Measurements from ENCODE around the gene PSMB10.

PSMB10 gene

GRCh38 chr16:67949645-67950044 lies 13.0 kb upstream of the PSMB10 start:
- H3K27me3 ChIP-seq (ENCODE audit: control insufficient read depth in 5 of 5, insufficient read depth in 4 of 5, low read length in 5 of 5): no peaks in the 10 kb centered on the region
- H3K27ac ChIP-seq (ENCODE audit: low read depth, low read length): no peak overlapping the region
- H3K36me3 ChIP-seq (ENCODE audit: control insufficient read depth in 5 of 5, insufficient read depth in 5 of 5, low read length in 5 of 5): peaks cover 0 to 97% (median 95%) of the 10 kb centered on the region in 5 donors
- peaks cover 10 to 29% (median 28%) of the 10 kb centered on the region in 5 donors for H3K4me1 ChIP-seq (ENCODE audit: control insufficient read depth in 5 of 5, insufficient read depth in 5 of 5, low read length in 5 of 5)
- no peaks in the 10 kb centered on the region for H3K9me3 ChIP-seq (ENCODE audit: control insufficient read depth in 5 of 5, low read length in 5 of 5)
- H3K4me3 ChIP-seq (ENCODE audit: low read depth in 1 of 5, low read length in 5 of 5): no peak overlapping the region
- no peak overlapping the region for H3K9ac ChIP-seq (ENCODE audit: low read length in 5 of 5)

GRCh38 chr16:67948015-67948414 lies 11.4 kb upstream of the PSMB10 start:
- Histone ChIP-seq H3K4me1 (ENCODE audit: control insufficient read depth in 5 of 5, insufficient read depth in 5 of 5, low read length in 5 of 5) (peaks cover 12 to 45% (median 43%) of the 10 kb centered on the region in 5 donors), H3K9ac (ENCODE audit: low read length in 5 of 5) (no peak overlapping the region), H3K36me3 (ENCODE audit: control insufficient read depth in 5 of 5, insufficient read depth in 5 of 5, low read length in 5 of 5) (peaks cover 0 to 98% (median 91%) of the 10 kb centered on the region in 5 donors), H3K9me3 (ENCODE audit: control insufficient read depth in 5 of 5, low read length in 5 of 5) (no peaks in the 10 kb centered on the region), H3K27ac (ENCODE audit: low read depth, low read length) (no peak overlapping the region), H3K27me3 (ENCODE audit: control insufficient read depth in 5 of 5, insufficient read depth in 4 of 5, low read length in 5 of 5) (no peaks in the 10 kb centered on the region), H3K4me3 (ENCODE audit: low read depth in 1 of 5, low read length in 5 of 5) (no peak overlapping the region)

- H3K27ac ChIP-seq (ENCODE audit: low read depth, low read length): peak overlapping the region; percentile 16
- no peak overlapping the region for H3K4me3 ChIP-seq (ENCODE audit: low read depth in 1 of 5, low read length in 5 of 5)
- H3K36me3 ChIP-seq (ENCODE audit: control insufficient read depth in 5 of 5, insufficient read depth in 5 of 5, low read length in 5 of 5): peaks cover 0 to 100% (median 96%) of the 10 kb centered on the region in 5 donors
- peaks cover 12 to 48% (median 44%) of the 10 kb centered on the region in 5 donors for H3K4me1 ChIP-seq (ENCODE audit: control insufficient read depth in 5 of 5, insufficient read depth in 5 of 5, low read length in 5 of 5)
- H3K9me3 ChIP-seq (ENCODE audit: control insufficient read depth in 5 of 5, low read length in 5 of 5): no peaks in the 10 kb centered on the region
- no peaks in the 10 kb centered on the region for H3K27me3 ChIP-seq (ENCODE audit: control insufficient read depth in 5 of 5, insufficient read depth in 4 of 5, low read length in 5 of 5)
- no peak overlapping the region for H3K9ac ChIP-seq (ENCODE audit: low read length in 5 of 5)
Observed at GRCh38 chr16:67946966-67947558, 10.4 kb upstream of the PSMB10 start.

GRCh38 chr16:67946128-67946569 lies 9.5 kb upstream of the PSMB10 start:
- Histone ChIP-seq H3K27me3 (ENCODE audit: control insufficient read depth in 5 of 5, insufficient read depth in 4 of 5, low read length in 5 of 5) (no peaks in the 10 kb centered on the region), H3K27ac (ENCODE audit: low read depth, low read length) (peak overlapping the region; percentile 16), H3K4me1 (ENCODE audit: control insufficient read depth in 5 of 5, insufficient read depth in 5 of 5, low read length in 5 of 5) (peaks cover 7 to 39% (median 38%) of the 10 kb centered on the region in 5 donors), H3K4me3 (ENCODE audit: low read depth in 1 of 5, low read length in 5 of 5) (no peak overlapping the region), H3K36me3 (ENCODE audit: control insufficient read depth in 5 of 5, insufficient read depth in 5 of 5, low read length in 5 of 5) (peaks cover 0 to 99% (median 95%) of the 10 kb centered on the region in 5 donors), H3K9ac (ENCODE audit: low read length in 5 of 5) (no peak overlapping the region), H3K9me3 (ENCODE audit: control insufficient read depth in 5 of 5, low read length in 5 of 5) (no peaks in the 10 kb centered on the region)

- Histone ChIP-seq H3K9ac (ENCODE audit: low read length in 5 of 5) (peak overlapping the region in 1 of 5 donors; percentile 30), H3K4me1 (ENCODE audit: control insufficient read depth in 5 of 5, insufficient read depth in 5 of 5, low read length in 5 of 5) (peaks cover 7 to 38% (median 36%) of the 10 kb centered on the region in 5 donors), H3K27ac (ENCODE audit: low read depth, low read length) (peak overlapping the region; percentile 74), H3K4me3 (ENCODE audit: low read depth in 1 of 5, low read length in 5 of 5) (no peak overlapping the region), H3K36me3 (ENCODE audit: control insufficient read depth in 5 of 5, insufficient read depth in 5 of 5, low read length in 5 of 5) (peaks cover 0 to 94% (median 90%) of the 10 kb centered on the region in 5 donors), H3K27me3 (ENCODE audit: control insufficient read depth in 5 of 5, insufficient read depth in 4 of 5, low read length in 5 of 5) (no peaks in the 10 kb centered on the region), H3K9me3 (ENCODE audit: control insufficient read depth in 5 of 5, low read length in 5 of 5) (no peaks in the 10 kb centered on the region)
Observed at GRCh38 chr16:67945392-67945933, 8.8 kb upstream of the PSMB10 start.

GRCh38 chr16:67944690-67945391 lies 8.2 kb upstream of the PSMB10 start:
- Histone ChIP-seq H3K4me1 (ENCODE audit: control insufficient read depth in 5 of 5, insufficient read depth in 5 of 5, low read length in 5 of 5) (peaks cover 7 to 38% (median 36%) of the 10 kb centered on the region in 5 donors), H3K9me3 (ENCODE audit: control insufficient read depth in 5 of 5, low read length in 5 of 5) (no peaks in the 10 kb centered on the region), H3K9ac (ENCODE audit: low read length in 5 of 5) (peak overlapping the region in 2 of 5 donors; percentile 25 to 32), H3K4me3 (ENCODE audit: low read depth in 1 of 5, low read length in 5 of 5) (no peak overlapping the region), H3K27me3 (ENCODE audit: control insufficient read depth in 5 of 5, insufficient read depth in 4 of 5, low read length in 5 of 5) (no peaks in the 10 kb centered on the region), H3K36me3 (ENCODE audit: control insufficient read depth in 5 of 5, insufficient read depth in 5 of 5, low read length in 5 of 5) (peaks cover 0 to 93% (median 90%) of the 10 kb centered on the region in 5 donors), H3K27ac (ENCODE audit: low read depth, low read length) (peak overlapping the region; percentile 74)

GRCh38 chr16:67943619-67944504 lies 7.2 kb upstream of the PSMB10 start, which contains the start of gene LCAT:
Gene LCAT (minus strand): TSS chr16:67944120. CDS start chr16:67944101, 19 bp downstream.
- Histone ChIP-seq H3K4me3 (ENCODE audit: low read depth in 1 of 5, low read length in 5 of 5) (no peak within 1 kb of the TSS), H3K27me3 (ENCODE audit: control insufficient read depth in 5 of 5, insufficient read depth in 4 of 5, low read length in 5 of 5) (no peaks in the 10 kb centered on the region), H3K27ac (ENCODE audit: low read depth, low read length) (peak within 1 kb of the TSS; percentile 74), H3K4me1 (ENCODE audit: control insufficient read depth in 5 of 5, insufficient read depth in 5 of 5, low read length in 5 of 5) (peaks cover 7 to 38% (median 36%) of the 10 kb centered on the region in 5 donors), H3K9me3 (ENCODE audit: control insufficient read depth in 5 of 5, low read length in 5 of 5) (no peaks in the 10 kb centered on the region), H3K9ac (ENCODE audit: low read length in 5 of 5) (peak within 1 kb of the TSS in 2 of 5 donors; percentile 25 to 32), H3K36me3 (ENCODE audit: control insufficient read depth in 5 of 5, insufficient read depth in 5 of 5, low read length in 5 of 5) (peaks cover 0 to 89% (median 84%) of the 10 kb centered on the region in 5 donors)

GRCh38 chr16:67943256-67943618 lies 6.6 kb upstream of the PSMB10 start:
- Histone ChIP-seq H3K4me1 (ENCODE audit: control insufficient read depth in 5 of 5, insufficient read depth in 5 of 5, low read length in 5 of 5) (peaks cover 7 to 38% (median 36%) of the 10 kb centered on the region in 5 donors), H3K27me3 (ENCODE audit: control insufficient read depth in 5 of 5, insufficient read depth in 4 of 5, low read length in 5 of 5) (no peaks in the 10 kb centered on the region), H3K27ac (ENCODE audit: low read depth, low read length) (peak overlapping the region; percentile 74), H3K9me3 (ENCODE audit: control insufficient read depth in 5 of 5, low read length in 5 of 5) (no peaks in the 10 kb centered on the region), H3K4me3 (ENCODE audit: low read depth in 1 of 5, low read length in 5 of 5) (no peak overlapping the region), H3K36me3 (ENCODE audit: control insufficient read depth in 5 of 5, insufficient read depth in 5 of 5, low read length in 5 of 5) (peaks cover 0 to 83% (median 78%) of the 10 kb centered on the region in 5 donors), H3K9ac (ENCODE audit: low read length in 5 of 5) (peak overlapping the region in 1 of 5 donors; percentile 1)

- Histone ChIP-seq H3K9me3 (ENCODE audit: control insufficient read depth in 5 of 5, low read length in 5 of 5) (no peaks in the 10 kb centered on the region), H3K36me3 (ENCODE audit: control insufficient read depth in 5 of 5, insufficient read depth in 5 of 5, low read length in 5 of 5) (peaks cover 0 to 78% (median 72%) of the 10 kb centered on the region in 5 donors), H3K9ac (ENCODE audit: low read length in 5 of 5) (peak overlapping the region in 1 of 5 donors; percentile 1), H3K4me1 (ENCODE audit: control insufficient read depth in 5 of 5, insufficient read depth in 5 of 5, low read length in 5 of 5) (peaks cover 7 to 38% (median 36%) of the 10 kb centered on the region in 5 donors), H3K4me3 (ENCODE audit: low read depth in 1 of 5, low read length in 5 of 5) (no peak overlapping the region), H3K27ac (ENCODE audit: low read depth, low read length) (peak overlapping the region; percentile 74), H3K27me3 (ENCODE audit: control insufficient read depth in 5 of 5, insufficient read depth in 4 of 5, low read length in 5 of 5) (no peaks in the 10 kb centered on the region)
Observed at GRCh38 chr16:67942510-67943255, 6.0 kb upstream of the PSMB10 start.
